HFFc6 (cell line): Measurements from ENCODE around the gene PLEKHG5. TPM values are rescaled to one million over a fixed set of nuclear protein-coding genes. Genes with fewer than 3 reads are reported as not detected.
"Not testable (repeated sequence)": the region's sequence is repeated elsewhere in the genome, so short reads cannot be mapped to it uniquely, and the experiment has no call there.

Experiments
- DNase-seq: peaks from one replicate; pipeline ENCODE4 v3.0.0-alpha.2; 2018
- H3K27ac Mint-ChIP-seq: 2 replicates; pipeline ENCODE4 v1.8.0; 2020; ENCODE audit warnings: mild to moderate bottlenecking, mixed read lengths
- H3K27me3 Mint-ChIP-seq: 2 replicates; pipeline ENCODE4 v1.8.0; 2021; ENCODE audit warnings: mild to moderate bottlenecking, moderate library complexity, mixed read lengths; ENCODE audit not compliant: insufficient read depth
- H3K36me3 Mint-ChIP-seq: 2 replicates; pipeline ENCODE4 v1.8.0; 2021; ENCODE audit warnings: low read depth, mixed read lengths
- H3K4me1 Mint-ChIP-seq: 2 replicates; pipeline ENCODE4 v1.8.0; 2020; ENCODE audit warnings: low read depth, mixed read lengths
- H3K4me3 Mint-ChIP-seq: 2 replicates; pipeline ENCODE4 v1.8.0; 2020; ENCODE audit warnings: mild to moderate bottlenecking, moderate library complexity, mixed read lengths
- H3K9me3 Mint-ChIP-seq: 2 replicates; pipeline ENCODE4 v1.8.0; 2020; ENCODE audit warnings: mild to moderate bottlenecking, mixed read lengths
- total RNA-seq, 6 experiments: library from RNA; stranded (reverse); fragmentation: NEBNext Ultra II Directional; extraction: Animal tissue kit (Norgen Biotek cat#: 25700); gene quantifications; 2 replicates in 1 of 6; 3 replicates in 5 of 6; pipeline ENCODE4 v1.2.3, GENCODE V29; 2021
- TF ChIP-seq, protein P1 (sequence below): fragments of 200-600 bp; sonication (generic); IDR thresholded peaks from 2 replicates; pipeline ENCODE4 v1.5.0; 2021; ENCODE audit warnings: antibody characterized with exemption, mild to moderate bottlenecking

The PLEKHG5 gene
- total RNA-seq, 6 experiments from 2014 or later, result 6.4 to 7.2 (median 6.6) TPM

DNA sequence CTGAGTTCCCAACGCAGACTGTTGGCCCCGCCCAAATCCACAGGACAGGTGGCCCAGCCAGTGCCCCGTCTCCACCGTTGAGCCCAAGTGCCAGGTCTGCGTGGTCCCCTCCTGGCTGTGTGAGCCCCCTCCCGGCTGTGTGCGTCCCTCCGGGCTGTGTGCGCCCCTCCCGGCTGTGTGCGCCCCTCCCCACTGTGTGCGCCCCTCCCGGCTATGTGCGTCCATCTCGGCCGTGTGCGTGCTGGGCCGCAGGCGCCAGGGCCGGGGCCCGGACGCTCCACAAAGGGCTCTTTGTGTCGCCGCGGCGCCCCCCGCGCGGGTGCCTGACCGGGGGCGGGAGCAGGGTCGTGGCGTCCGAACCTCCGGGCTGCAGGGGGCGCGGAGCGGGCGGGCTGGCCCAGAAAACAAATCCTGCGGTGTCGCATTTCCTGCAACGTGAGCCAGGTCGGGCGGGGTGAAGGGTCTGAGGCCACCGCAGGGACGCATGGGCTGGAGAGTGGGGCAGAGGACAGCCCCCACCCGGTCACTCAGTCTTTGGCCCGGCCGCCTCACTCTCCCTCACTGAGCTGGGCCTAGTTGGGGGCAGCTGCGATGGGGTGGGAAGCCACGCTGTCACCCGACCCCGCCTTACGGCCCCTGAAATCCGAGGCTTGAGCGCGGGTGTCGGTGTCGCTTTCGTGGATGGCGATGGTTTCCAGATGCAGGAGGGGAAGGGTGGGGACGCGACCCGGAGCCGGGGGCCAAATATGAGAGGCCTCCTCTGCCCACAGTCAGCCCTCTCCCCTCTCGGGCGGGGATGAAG, 44.2 kb downstream of the PLEKHG5 start:
- Mint-ChIP-seq H3K36me3 (no peaks in the 10 kb centered on the region), H3K9me3 (no peaks in the 10 kb centered on the region), H3K4me1 (no peaks in the 10 kb centered on the region), H3K27me3 (peaks cover 33% of the 10 kb centered on the region), H3K4me3 (no peak overlapping the region), H3K27ac (no peak overlapping the region)
- TF ChIP-seq, protein P1, sequence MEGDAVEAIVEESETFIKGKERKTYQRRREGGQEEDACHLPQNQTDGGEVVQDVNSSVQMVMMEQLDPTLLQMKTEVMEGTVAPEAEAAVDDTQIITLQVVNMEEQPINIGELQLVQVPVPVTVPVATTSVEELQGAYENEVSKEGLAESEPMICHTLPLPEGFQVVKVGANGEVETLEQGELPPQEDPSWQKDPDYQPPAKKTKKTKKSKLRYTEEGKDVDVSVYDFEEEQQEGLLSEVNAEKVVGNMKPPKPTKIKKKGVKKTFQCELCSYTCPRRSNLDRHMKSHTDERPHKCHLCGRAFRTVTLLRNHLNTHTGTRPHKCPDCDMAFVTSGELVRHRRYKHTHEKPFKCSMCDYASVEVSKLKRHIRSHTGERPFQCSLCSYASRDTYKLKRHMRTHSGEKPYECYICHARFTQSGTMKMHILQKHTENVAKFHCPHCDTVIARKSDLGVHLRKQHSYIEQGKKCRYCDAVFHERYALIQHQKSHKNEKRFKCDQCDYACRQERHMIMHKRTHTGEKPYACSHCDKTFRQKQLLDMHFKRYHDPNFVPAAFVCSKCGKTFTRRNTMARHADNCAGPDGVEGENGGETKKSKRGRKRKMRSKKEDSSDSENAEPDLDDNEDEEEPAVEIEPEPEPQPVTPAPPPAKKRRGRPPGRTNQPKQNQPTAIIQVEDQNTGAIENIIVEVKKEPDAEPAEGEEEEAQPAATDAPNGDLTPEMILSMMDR, result no peak; the same call in 1 of the 2 replicates
- no peak for DNase-seq

DNA sequence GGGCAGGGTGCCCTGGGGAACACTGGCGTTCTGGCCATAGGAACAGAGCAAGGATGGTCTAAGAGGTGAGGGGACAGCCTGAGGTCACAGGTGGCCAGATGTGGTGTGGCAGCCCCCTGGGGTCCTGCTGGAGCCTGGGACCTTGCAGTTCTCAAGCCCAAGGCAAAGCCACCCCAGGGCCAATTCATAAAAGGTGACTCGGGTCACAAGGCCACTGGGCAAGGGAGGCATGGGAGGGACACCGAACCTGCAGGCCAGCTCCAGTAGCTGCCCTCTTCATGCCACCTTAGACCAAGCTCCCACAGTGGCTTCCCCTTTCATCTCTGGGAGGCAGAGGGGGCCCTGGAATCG, 44.8 kb downstream of the PLEKHG5 start:
- Mint-ChIP-seq H3K4me3 (no peak overlapping the region), H3K27me3 (peaks cover 32% of the 10 kb centered on the region), H3K4me1 (no peaks in the 10 kb centered on the region), H3K36me3 (no peaks in the 10 kb centered on the region), H3K27ac (no peak overlapping the region), H3K9me3 (no peaks in the 10 kb centered on the region)
- TF ChIP-seq, protein P1, result no peak
- no peak for DNase-seq

DNA sequence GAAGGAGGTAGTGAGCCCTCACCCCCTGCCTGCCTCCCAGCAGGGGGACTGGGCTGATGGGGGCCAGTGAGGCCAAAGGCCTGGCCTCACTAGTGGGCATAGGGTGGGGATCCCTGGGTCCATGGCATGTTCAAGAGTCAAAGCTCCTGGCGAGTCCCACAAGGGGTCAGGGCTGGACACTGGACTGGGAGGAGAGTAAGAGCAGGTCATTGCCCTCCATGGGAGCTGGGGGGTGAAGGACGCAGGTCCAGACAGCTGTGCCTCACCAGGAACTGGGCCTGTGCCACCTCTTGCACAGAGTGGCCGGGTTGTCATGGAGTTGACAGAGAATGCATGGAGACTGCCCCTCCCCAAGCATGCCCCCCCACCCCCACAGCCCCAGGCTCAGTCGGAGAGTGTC, 45.5 kb downstream of the PLEKHG5 start:
- H3K9me3 Mint-ChIP-seq, H3K27ac Mint-ChIP-seq, H3K4me3 Mint-ChIP-seq, DNase-seq, H3K36me3 Mint-ChIP-seq, H3K4me1 Mint-ChIP-seq: not testable (repeated sequence)
- H3K27me3 Mint-ChIP-seq, result peaks cover 33% of the 10 kb centered on the region

DNA sequence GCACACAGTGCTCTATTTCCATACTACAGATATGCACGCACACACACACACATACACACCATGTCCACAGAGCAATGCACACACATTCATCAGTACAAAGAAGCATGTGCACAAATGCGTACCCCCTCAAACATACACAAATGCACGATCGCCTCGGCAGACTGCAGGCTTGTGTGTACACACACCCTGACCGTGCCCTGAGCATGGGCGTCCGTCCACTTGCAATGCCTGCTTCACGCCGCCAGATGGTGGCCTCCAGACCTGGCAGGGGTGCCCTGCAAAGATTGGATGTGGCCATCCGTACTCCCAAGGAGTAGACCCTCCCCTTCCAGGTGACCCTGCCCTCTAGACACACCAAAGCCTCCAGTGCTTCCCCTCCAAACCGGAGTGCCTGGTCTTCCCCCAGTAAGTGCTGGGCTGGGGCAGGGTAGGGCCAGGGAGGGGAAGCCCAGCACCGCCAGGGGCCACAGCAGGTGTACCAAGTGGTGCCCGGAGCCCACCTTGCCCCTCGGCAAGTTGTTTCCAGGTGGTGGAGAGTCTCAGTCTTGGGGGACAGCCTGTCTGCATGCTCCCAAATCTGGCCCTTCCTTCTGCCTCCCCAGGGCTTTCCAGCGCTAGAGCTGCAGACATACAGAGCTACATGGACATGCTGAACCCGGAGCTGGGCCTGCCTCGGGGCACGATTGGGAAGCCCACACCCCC, 46.3 kb downstream of the PLEKHG5 start:
- peak; percentile 11 for DNase-seq
- Mint-ChIP-seq H3K27me3 (peaks cover 28% of the 10 kb centered on the region), H3K27ac (no peak overlapping the region), H3K4me1 (no peaks in the 10 kb centered on the region), H3K4me3 (no peak overlapping the region), H3K9me3 (no peaks in the 10 kb centered on the region), H3K36me3 (no peaks in the 10 kb centered on the region)
- TF ChIP-seq, protein P1, result peak; percentile 77

DNA sequence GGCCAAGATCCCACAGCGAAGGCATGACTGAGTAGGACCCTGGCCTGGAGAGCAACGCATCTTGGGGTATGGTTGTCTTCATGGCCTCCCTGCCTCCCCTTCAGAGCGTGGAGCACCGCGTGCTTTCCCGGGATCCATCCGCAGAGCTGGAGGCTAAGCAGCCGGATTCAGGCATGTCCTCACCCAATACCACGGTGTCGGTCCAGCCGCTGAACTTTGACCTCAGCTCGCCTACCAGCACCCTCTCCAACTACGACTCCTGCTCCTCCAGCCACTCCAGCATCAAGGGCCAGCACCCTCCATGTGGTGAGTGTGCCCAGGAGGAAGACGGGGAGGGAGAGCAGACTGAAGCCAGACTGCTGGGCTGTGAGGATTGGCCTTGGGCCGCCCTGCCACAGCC, 47.1 kb downstream of the PLEKHG5 start:
- DNase-seq, result no peak
- Mint-ChIP-seq H3K27me3 (peaks cover 24% of the 10 kb centered on the region), H3K9me3 (no peaks in the 10 kb centered on the region), H3K36me3 (no peaks in the 10 kb centered on the region), H3K4me3 (no peak overlapping the region), H3K4me1 (no peaks in the 10 kb centered on the region), H3K27ac (no peak overlapping the region)
- TF ChIP-seq, protein P1, result no peak
